Liver (tissue), 9 donors: ENCODE data around the gene MADD. TPM values are rescaled to one million over a fixed set of nuclear protein-coding genes. Genes with fewer than 3 reads are reported as not detected.

Experiments
- DNase-seq: peaks from one replicate; pipeline ENCODE4 v3.0.0-alpha.2; 2017; ENCODE audit warnings: low spot score
- H3K27ac ChIP-seq, 2 donors: one replicate each; pipeline ENCODE4 v1.7.0; 2013; ENCODE audit warnings: inconsistent platforms in 2 of 2, low read length in 2 of 2, control low read depth in 1 of 2, low read depth in 1 of 2, mild to moderate bottlenecking in 1 of 2
- H3K27me3 ChIP-seq, 4 donors: one replicate each; pipeline versions ENCODE4 v1.6.1 to v1.7.0; 2013; ENCODE audit warnings: low read length in 3 of 4, inconsistent platforms in 1 of 4, mild to moderate bottlenecking in 1 of 4, moderate library complexity in 1 of 4; ENCODE audit not compliant: control insufficient read depth in 4 of 4, insufficient read depth in 4 of 4
- H3K36me3 ChIP-seq, 4 donors: one replicate each; pipeline versions ENCODE4 v1.6.1 to v1.7.0; 2013; ENCODE audit warnings: low read length in 3 of 4, mild to moderate bottlenecking in 3 of 4, low read depth in 1 of 4, moderate library complexity in 1 of 4; ENCODE audit not compliant: control insufficient read depth in 4 of 4, insufficient read depth in 3 of 4
- H3K4me1 ChIP-seq, 4 donors: one replicate each; pipeline versions ENCODE4 v1.6.1 to v1.7.0; 2013; ENCODE audit warnings: low read length in 3 of 4, mild to moderate bottlenecking in 3 of 4, moderate library complexity in 1 of 4; ENCODE audit not compliant: control insufficient read depth in 4 of 4, insufficient read depth in 4 of 4
- H3K4me3 ChIP-seq, 3 donors: one replicate each; pipeline versions ENCODE4 v1.6.1 to v1.7.0; 2013; ENCODE audit warnings: low read length in 3 of 3, control low read depth in 1 of 3, low read depth in 1 of 3, mild to moderate bottlenecking in 1 of 3
- H3K9ac ChIP-seq, 2 donors: one replicate each; pipeline ENCODE4 v1.7.0; 2013; ENCODE audit warnings: low read length in 2 of 2, mild to moderate bottlenecking in 2 of 2, moderate library complexity in 2 of 2, control low read depth in 1 of 2, low read depth in 1 of 2
- H3K9me3 ChIP-seq, 4 donors: one replicate each; pipeline versions ENCODE4 v1.6.1 to v1.7.0; 2013; ENCODE audit warnings: low read length in 3 of 4; ENCODE audit not compliant: control insufficient read depth in 4 of 4
- EGR1 ChIP-seq, 2 donors: IDR thresholded peaks; 2 replicates each; pipeline ENCODE4 v1.6.1; 2016 to 2018; ENCODE audit warnings: antibody characterized with exemption in 2 of 2, low read depth in 2 of 2
- FOXA1 ChIP-seq: IDR thresholded peaks from 2 replicates; pipeline ENCODE4 v1.6.1; 2016; ENCODE audit warnings: antibody characterized with exemption
- GABPA ChIP-seq, 2 donors: IDR thresholded peaks in 1 of 2; conservative IDR thresholded peaks in 1 of 2; 2 replicates each; pipeline ENCODE4 v1.6.1; 2016; ENCODE audit warnings: antibody characterized with exemption in 2 of 2, mild to moderate bottlenecking in 1 of 2, moderate library complexity in 1 of 2
- HNF4A ChIP-seq, 2 donors: conservative IDR thresholded peaks; 2 replicates each; pipeline ENCODE4 v1.6.1; 2016; ENCODE audit warnings: antibody characterized with exemption in 2 of 2, mild to moderate bottlenecking in 2 of 2
- HNF4G ChIP-seq: IDR thresholded peaks from 2 replicates; pipeline ENCODE4 v1.6.1; 2016; ENCODE audit warnings: antibody characterized with exemption
- JUND ChIP-seq, 2 donors: IDR thresholded peaks; 2 replicates each; pipeline ENCODE4 v1.6.1; 2016; ENCODE audit warnings: antibody characterized with exemption in 2 of 2
- NR2F2 ChIP-seq: IDR thresholded peaks from 2 replicates; pipeline ENCODE4 v1.6.1; 2016; ENCODE audit warnings: antibody characterized with exemption
- RAD21 ChIP-seq, 2 donors: IDR thresholded peaks; 2 replicates each; pipeline ENCODE4 v1.6.1; 2016; ENCODE audit warnings: antibody characterized with exemption in 2 of 2, mild to moderate bottlenecking in 2 of 2
- RXRA ChIP-seq, 2 donors: IDR thresholded peaks; 2 replicates each; pipeline ENCODE4 v1.6.1; 2017 to 2018; ENCODE audit warnings: antibody characterized with exemption in 2 of 2, mild to moderate bottlenecking in 1 of 2
- SP1 ChIP-seq: IDR thresholded peaks from 2 replicates; pipeline ENCODE4 v1.6.1; 2018; ENCODE audit warnings: antibody characterized with exemption, mild to moderate bottlenecking
- TAF1 ChIP-seq: conservative IDR thresholded peaks from 2 replicates; pipeline ENCODE4 v1.6.1; 2016; ENCODE audit warnings: antibody characterized with exemption, mild to moderate bottlenecking
- YY1 ChIP-seq: IDR thresholded peaks from 2 replicates; pipeline ENCODE4 v1.6.1; 2016; ENCODE audit warnings: antibody characterized with exemption, mild to moderate bottlenecking
- WGBS: extraction: QIAGEN DNeasy Blood & Tissue Kit; methylation state at CpG from one replicate; pipeline ENCODE4 v1.1.7; 2013; 5-methylcytosine and 5-hydroxymethylcytosine counted together
- polyA plus RNA-seq, 2 donors: library from polyadenylated mRNA; stranded (reverse) in 1 of 2; unstranded in 1 of 2; fragments of 200-250 nt in 1 of 2; fragments of >200 nt in 1 of 2; fragmentation: Nextera tagmentation in 1 of 2; extraction: Ambion mirVana in 1 of 2; gene quantifications; one replicate each; pipeline versions ENCODE4 v1.2.1 to v1.2.3, GENCODE V29; 2013 to 2015
- total RNA-seq, 2 donors: library from RNA; depleted of rRNA; stranded (reverse); fragments of >200 nt; gene quantifications; one replicate each; pipeline ENCODE4 v1.2.3, GENCODE V29; 2014
- TF ChIP-seq, protein P1 (sequence below): fragments of 150-350 bp; IDR thresholded peaks from 2 replicates; pipeline ENCODE4 v1.5.1; 2017; ENCODE audit warnings: improper control_type of control experiment, low read depth, low read length; ENCODE audit not compliant: missing input control
- TF ChIP-seq, protein P2 (sequence below): IDR thresholded peaks from 2 replicates; pipeline ENCODE4 v1.6.1; 2016; ENCODE audit warnings: antibody characterized with exemption
- TF ChIP-seq, protein P3 (sequence below): IDR thresholded peaks from 2 replicates; pipeline ENCODE4 v1.6.1; 2016; ENCODE audit warnings: antibody characterized with exemption
- TF ChIP-seq, protein P4 (sequence below): IDR thresholded peaks from 2 replicates; pipeline ENCODE4 v1.6.1; 2016; ENCODE audit warnings: antibody characterized with exemption, mild to moderate bottlenecking
- TF ChIP-seq, protein P5 (sequence below): IDR thresholded peaks from 2 replicates; pipeline ENCODE4 v1.6.1; 2016; ENCODE audit warnings: antibody characterized with exemption
- donor health status: healthy.
- donor health status: healthy.
- donor health status: healthy.
- donor health status: healthy.
- donor health status: healthy.

MADD gene
- total and polyA plus RNA-seq, 4 donors = 9.9 to 20.5 (median 11.1) TPM

DNA sequence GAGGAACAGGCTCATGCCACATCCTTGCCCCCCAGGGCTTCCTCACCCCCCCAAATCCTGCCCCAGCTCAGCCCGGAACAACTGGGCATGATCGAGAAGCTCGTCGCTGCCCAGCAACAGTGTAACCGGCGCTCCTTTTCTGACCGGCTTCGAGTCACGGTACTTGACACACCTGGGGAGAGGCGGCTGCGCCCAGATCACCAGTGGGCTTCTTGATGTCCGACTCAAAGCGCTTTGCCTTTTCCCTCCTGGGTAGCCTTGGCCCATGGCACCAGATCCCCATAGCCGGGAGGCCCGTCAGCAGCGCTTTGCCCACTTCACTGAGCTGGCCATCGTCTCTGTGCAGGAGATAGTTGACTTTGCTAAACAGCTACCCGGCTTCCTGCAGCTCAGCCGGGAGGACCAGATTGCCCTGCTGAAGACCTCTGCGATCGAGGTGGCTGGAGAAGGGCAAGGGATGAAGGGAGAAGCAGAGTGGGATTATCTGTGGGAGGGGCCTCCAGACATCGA lies 8.6 kb upstream of the MADD start:
- TF ChIP-seq YY1 (no peak), TAF1 (no peak)
- TF ChIP-seq, protein P1, sequence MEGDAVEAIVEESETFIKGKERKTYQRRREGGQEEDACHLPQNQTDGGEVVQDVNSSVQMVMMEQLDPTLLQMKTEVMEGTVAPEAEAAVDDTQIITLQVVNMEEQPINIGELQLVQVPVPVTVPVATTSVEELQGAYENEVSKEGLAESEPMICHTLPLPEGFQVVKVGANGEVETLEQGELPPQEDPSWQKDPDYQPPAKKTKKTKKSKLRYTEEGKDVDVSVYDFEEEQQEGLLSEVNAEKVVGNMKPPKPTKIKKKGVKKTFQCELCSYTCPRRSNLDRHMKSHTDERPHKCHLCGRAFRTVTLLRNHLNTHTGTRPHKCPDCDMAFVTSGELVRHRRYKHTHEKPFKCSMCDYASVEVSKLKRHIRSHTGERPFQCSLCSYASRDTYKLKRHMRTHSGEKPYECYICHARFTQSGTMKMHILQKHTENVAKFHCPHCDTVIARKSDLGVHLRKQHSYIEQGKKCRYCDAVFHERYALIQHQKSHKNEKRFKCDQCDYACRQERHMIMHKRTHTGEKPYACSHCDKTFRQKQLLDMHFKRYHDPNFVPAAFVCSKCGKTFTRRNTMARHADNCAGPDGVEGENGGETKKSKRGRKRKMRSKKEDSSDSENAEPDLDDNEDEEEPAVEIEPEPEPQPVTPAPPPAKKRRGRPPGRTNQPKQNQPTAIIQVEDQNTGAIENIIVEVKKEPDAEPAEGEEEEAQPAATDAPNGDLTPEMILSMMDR = no peak
- peaks cover 5 to 31% (median 26%) of the 10 kb centered on the region in 4 donors for H3K4me1 ChIP-seq
- 86% methylated on average over 22 of the region's 22 CpGs for WGBS

DNA sequence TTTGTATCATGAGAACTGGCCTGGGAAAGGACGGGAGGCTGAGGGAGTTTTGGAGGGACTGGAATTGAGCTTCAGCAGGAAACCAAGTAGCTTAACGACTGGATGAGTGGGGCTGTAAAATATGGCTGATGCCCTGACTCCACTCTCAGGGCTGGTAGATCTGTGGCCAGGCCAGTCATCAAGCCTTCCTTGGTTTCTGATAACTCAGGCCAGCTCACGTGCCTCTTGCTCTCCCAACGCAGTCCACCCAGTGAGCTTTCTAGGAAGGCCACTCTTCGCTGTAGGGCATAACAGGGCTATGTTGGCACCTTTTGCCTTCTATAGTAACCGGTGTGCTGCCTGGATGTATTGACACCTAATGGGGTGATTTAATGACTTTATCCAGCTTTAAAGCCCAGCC lies 5.8 kb upstream of the MADD start:
- TF ChIP-seq EGR1 (IDR thresholded peaks at IDR 0.05; ENCODE audit: low read depth in 2 of 2) (no peak), HNF4G (no peak), NR2F2 (no peak), RAD21 (IDR thresholded peaks at IDR 0.05) (no peak), FOXA1 (no peak), RXRA (IDR thresholded peaks at IDR 0.05) (no peak), GABPA (IDR thresholded peaks at IDR 0.05 in 1 of 2, conservative IDR thresholded peaks at IDR 0.05 in 1 of 2) (no peak), SP1 (no peak), HNF4A (conservative IDR thresholded peaks at IDR 0.05) (no peak), TAF1 (no peak), YY1 (no peak), JUND (IDR thresholded peaks at IDR 0.05) (no peak)
- TF ChIP-seq, protein P2, sequence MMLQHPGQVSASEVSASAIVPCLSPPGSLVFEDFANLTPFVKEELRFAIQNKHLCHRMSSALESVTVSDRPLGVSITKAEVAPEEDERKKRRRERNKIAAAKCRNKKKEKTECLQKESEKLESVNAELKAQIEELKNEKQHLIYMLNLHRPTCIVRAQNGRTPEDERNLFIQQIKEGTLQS = no peak
- TF ChIP-seq, protein P1 = no peak
- TF ChIP-seq, protein P3, sequence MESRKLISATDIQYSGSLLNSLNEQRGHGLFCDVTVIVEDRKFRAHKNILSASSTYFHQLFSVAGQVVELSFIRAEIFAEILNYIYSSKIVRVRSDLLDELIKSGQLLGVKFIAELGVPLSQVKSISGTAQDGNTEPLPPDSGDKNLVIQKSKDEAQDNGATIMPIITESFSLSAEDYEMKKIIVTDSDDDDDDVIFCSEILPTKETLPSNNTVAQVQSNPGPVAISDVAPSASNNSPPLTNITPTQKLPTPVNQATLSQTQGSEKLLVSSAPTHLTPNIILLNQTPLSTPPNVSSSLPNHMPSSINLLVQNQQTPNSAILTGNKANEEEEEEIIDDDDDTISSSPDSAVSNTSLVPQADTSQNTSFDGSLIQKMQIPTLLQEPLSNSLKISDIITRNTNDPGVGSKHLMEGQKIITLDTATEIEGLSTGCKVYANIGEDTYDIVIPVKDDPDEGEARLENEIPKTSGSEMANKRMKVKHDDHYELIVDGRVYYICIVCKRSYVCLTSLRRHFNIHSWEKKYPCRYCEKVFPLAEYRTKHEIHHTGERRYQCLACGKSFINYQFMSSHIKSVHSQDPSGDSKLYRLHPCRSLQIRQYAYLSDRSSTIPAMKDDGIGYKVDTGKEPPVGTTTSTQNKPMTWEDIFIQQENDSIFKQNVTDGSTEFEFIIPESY = no peak
- TF ChIP-seq, protein P4, sequence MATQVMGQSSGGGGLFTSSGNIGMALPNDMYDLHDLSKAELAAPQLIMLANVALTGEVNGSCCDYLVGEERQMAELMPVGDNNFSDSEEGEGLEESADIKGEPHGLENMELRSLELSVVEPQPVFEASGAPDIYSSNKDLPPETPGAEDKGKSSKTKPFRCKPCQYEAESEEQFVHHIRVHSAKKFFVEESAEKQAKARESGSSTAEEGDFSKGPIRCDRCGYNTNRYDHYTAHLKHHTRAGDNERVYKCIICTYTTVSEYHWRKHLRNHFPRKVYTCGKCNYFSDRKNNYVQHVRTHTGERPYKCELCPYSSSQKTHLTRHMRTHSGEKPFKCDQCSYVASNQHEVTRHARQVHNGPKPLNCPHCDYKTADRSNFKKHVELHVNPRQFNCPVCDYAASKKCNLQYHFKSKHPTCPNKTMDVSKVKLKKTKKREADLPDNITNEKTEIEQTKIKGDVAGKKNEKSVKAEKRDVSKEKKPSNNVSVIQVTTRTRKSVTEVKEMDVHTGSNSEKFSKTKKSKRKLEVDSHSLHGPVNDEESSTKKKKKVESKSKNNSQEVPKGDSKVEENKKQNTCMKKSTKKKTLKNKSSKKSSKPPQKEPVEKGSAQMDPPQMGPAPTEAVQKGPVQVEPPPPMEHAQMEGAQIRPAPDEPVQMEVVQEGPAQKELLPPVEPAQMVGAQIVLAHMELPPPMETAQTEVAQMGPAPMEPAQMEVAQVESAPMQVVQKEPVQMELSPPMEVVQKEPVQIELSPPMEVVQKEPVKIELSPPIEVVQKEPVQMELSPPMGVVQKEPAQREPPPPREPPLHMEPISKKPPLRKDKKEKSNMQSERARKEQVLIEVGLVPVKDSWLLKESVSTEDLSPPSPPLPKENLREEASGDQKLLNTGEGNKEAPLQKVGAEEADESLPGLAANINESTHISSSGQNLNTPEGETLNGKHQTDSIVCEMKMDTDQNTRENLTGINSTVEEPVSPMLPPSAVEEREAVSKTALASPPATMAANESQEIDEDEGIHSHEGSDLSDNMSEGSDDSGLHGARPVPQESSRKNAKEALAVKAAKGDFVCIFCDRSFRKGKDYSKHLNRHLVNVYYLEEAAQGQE = no peak
- TF ChIP-seq, protein P5, sequence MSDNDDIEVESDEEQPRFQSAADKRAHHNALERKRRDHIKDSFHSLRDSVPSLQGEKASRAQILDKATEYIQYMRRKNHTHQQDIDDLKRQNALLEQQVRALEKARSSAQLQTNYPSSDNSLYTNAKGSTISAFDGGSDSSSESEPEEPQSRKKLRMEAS = no peak
- Histone ChIP-seq H3K27ac (no peak overlapping the region), H3K9ac (no peak overlapping the region), H3K36me3 (peaks cover 0 to 12% (median 9%) of the 10 kb centered on the region in 4 donors), H3K9me3 (no peaks in the 10 kb centered on the region), H3K4me1 (peaks cover 2 to 22% (median 14%) of the 10 kb centered on the region in 4 donors), H3K4me3 (no peak overlapping the region), H3K27me3 (no peaks in the 10 kb centered on the region)
- DNase-seq = no peak
- WGBS = 96% methylated on average over 6 of the region's 6 CpGs

More for the DNA sequence above, 8.6 kb upstream of the MADD start:
- Histone ChIP-seq H3K9me3 (no peaks in the 10 kb centered on the region), H3K4me3 (no peak overlapping the region), H3K27ac (no peak overlapping the region), H3K36me3 (peaks cover 0 to 12% (median 8%) of the 10 kb centered on the region in 4 donors), H3K9ac (no peak overlapping the region), H3K27me3 (no peaks in the 10 kb centered on the region)
- no peak for DNase-seq
